HG03280 (cell line): Measurements from ENCODE around the gene AIF1.
A peak's percentile ranks its signal among the peaks of the same experiment; 100 is the strongest.

ENCODE experiments used
- ATAC-seq: cut with Tn5 transposase; IDR thresholded peaks from one replicate; pipeline ENCODE4 v1.9.1; 2021; ENCODE audit warnings: mild to moderate bottlenecking, moderate library complexity; ENCODE audit not compliant: unreplicated experiment

AIF1 gene

GRCh38 chr6:31641370-31641769 is 26.3 kb downstream of the AIF1 start:
- no peak for ATAC-seq

DNA sequence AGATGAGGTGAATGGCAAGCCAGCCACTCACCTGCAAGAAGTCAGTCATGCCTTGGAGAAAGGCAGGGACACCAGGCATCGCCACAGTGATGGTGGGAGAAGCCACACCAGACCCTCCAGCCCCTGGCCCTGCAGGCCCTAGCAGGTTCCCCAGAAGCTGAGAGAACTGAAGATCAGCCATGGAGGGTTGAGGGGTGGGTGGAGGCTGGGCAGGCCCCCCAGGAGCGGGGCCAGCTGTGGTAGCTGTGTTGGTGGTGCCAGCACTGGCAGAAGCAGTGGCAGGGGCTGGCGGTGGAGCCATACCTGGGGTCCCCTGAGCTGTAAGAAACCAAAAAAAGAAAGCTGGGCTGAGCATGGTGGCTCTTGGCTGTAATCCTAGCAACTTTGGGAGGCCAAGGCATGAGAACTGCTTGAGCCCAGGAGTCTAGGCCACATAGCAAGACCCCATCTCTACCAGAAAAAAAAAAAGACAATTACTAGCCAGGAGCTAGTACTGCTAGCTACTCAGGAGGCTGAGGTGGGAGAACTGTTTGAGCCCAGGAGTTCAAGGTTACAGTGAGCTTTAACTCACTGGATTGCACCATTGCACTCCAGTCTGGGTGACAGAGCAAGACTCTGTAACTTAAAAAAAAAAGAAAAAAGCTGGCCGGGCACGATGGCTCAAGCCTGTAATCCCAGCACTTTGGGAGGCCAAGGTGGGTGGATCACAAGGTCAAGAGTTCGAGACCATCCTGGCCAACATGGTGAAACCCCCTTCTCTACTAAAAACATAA is 27.9 kb downstream of the AIF1 start:
- no peak for ATAC-seq

DNA sequence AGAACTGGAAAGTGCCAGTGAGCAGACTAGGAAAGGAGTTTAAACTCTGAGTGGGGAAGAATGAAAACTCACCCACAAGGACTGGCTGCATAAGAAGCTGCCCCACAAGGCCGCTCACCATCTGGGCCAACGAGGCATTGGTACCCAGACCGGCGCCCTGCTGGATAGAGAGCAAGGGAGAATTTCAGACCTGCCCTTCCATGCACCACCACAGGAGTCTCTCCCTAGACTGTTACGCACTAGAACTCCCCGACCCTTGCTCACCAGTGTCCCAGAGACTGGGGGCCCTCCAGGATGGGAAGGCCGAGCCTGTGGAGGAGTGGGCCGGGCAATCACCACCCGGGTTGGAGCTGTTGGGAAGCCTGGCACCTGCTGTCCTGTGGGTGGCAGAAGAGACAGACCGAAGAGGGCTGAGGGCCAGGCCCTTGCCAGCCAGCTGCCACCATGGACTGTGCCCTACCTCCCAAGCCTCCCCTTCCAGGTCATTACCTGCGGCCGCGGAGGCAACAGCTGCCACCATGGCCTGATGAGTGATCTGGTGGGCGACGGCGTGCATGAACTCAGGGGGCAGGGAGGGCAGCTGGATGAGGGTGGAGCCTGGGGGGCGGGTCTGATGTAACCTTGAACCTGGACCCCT is 28.9 kb downstream of the AIF1 start:
- no peak for ATAC-seq

GRCh38 chr6:31645325-31645724 is 30.3 kb downstream of the AIF1 start:
- no peak for ATAC-seq

GRCh38 chr6:31651602-31652191 is 36.7 kb downstream of the AIF1 start:
- peak; percentile 20 for ATAC-seq

GRCh38 chr6:31652925-31653724 is 38.1 kb downstream of the AIF1 start:
- peak; percentile 62 for ATAC-seq

DNA sequence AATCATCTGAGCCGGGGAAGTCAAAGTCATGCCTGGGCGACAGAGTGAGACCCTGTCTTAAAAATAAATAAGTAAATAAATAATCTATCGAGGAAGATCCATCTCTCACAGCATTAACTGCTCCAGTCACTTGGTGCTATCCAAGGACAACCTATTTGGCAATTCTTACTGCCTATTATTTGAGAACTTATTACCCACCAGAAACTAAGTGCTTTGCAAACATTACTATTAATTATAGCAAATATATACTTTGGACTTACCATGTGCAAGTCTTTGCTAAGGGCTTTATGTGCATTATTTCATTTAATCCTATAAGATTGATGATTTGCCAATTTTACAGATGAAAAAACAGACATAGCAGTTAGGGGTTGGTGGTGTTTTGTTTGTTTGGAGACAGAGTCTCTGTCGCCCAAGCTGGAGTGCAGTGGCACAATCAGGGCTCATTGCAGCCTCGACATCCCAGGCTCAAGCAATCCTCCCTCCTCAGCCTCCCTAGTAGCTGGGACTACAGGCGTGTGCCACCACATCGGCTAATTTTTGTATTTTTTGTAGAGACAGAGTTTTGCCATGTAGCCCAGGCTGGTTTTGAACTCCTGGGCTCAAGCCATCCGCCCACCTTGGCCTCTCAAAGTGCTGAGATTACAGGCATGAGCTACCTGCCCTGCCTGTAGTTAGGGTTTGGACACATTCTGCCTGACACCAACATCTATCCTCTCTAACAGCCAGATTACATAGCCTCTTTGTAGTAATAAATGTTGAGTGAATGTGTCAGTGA is 39.7 kb downstream of the AIF1 start:
- no peak for ATAC-seq

DNA sequence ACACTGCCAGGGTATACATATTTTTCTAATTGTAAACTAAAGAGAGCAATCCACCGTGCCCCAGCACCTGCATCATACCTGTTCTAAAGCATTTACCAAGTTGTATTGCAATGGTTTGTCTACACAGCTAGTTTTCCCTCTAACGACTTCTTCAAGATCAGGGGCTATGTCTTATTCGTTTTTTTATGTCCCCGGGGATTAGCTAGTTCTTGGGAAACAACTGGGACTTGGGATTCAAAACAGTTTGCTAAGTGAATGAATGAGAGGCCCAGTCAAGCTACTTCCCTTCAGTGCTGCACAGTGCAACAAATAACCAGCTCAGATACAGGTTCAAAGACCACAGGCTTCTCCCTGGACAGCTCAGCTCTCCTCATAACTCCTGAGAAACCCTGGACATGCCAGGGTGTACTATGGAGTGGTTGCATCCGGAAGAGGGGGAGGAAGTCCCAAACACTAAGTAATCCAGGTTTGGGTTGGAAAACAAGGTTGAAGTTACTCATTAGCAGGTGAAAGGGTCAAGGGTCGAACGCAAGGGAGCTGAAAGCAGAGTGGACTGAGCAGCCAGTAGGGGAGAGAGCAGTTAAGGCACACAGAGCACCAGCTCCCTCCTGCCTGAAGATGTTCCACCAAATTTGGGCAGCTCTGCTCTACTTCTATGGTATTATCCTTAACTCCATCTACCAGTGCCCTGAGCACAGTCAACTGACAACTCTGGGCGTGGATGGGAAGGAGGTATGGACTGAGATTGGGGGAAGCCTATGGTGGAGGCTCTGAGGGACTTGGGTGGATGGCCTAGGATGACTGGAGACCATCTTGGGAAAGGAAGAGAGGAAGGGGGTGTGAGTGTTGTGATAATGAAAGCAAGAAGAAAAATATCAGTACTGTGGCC is 40.6 kb downstream of the AIF1 start, which contains the start of gene APOM:
Gene APOM, plus strand, starts transcription at position 546 of the 889 bp plus-strand sequence. Its CDS starts 73 bp downstream, at position 619.
- ATAC-seq, result no peak

GRCh38 chr6:31657406-31658157 is 42.5 kb downstream of the AIF1 start:
- ATAC-seq, result no peak

- no peak for ATAC-seq
Measured at GRCh38 chr6:31658158-31658688, 43.2 kb downstream of the AIF1 start.

GRCh38 chr6:31658983-31659648 is 44.1 kb downstream of the AIF1 start:
- no peak for ATAC-seq

DNA sequence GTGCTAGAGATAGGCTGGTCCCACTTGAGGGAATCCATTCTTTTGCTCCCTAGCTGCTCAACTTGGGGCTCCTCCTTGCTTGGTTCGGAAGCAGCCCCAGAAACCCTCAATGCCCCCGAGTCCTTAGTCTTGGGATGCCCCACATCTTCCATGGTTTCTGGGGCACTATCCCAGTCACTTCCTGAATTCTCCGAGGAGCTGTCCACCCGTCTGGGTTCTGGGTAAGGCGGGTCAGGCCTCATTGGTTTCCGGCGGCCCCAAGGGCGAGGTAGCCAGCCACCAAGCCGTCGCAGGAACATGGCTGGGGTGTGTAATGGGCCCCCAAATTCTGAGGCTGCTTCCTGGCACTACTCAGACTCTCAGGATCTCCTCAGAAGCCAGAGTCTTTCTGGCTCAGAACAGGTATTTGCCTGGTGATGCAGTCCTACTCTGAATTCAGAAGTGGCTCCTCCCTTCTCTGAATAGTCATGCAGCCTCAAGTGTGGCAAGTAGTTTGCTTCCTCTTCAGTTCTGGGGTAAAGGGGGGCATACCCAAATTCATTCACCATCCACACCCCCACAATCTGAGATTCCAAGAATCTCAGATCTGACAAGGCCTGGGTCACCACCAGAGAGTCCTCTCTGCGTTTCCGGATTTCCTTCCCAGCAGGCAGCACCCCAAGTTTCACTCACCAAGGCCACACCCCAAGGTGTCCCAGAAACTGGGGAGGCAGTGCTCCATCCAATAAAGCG is 44.8 kb downstream of the AIF1 start:
- ATAC-seq, result no peak

- ATAC-seq, result peak; percentile 53
Measured at GRCh38 chr6:31660381-31661261, 45.6 kb downstream of the AIF1 start, which contains the start of gene C6orf47. Gene C6orf47 (minus strand): TSS chr6:31660778. CDS start chr6:31659947, 831 bp downstream.

- ATAC-seq, result no peak
Measured at GRCh38 chr6:31661262-31662123, 46.5 kb downstream of the AIF1 start.

DNA sequence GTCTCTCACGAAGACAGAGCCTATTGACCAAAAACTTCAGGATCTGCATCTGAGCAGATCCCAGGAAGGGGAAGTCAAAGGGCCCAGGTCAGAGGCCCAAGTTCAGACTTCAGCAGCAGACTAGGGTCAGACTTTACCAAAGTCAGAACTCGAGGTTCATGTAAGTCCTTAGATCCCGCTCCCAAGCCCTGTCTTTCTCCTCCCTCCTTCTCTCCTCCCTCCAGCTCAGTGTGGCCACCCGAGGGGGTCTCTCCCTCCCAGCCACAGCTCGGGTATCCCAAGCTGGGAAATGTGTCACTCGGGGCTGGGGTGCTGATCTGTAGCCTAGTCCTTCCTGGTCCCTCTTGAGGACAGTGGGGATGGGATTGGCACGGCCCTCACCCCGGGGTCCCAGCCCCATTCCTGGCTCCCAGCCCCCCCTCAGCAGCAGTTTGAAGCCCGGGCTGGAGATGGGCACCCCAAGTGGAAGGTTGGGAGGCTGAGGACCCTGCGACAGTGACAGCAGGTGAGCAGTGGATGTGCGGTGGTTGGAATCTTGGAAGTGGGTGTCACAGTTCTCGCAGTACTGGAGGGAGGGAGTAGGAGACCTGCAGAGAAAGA is 47.2 kb downstream of the AIF1 start:
- no peak for ATAC-seq
